ENCODE data around the gene ZEB2.

- TF ChIP-seq SPI1 (IDR thresholded peaks at IDR 0.05; ENCODE audit: borderline replicate concordance, low read depth) (no peak), CTCF (IDR thresholded peaks at IDR 0.05; ENCODE audit: insufficient read depth, low read length) (no peak), POLR2AphosphoS5 (IDR thresholded peaks at IDR 0.05; ENCODE audit: low read depth) (no peak), GABPA (IDR thresholded peaks at IDR 0.05; ENCODE audit: low read depth) (no peak)
Observed at GRCh38 chr2:144493027-144493809, 26.7 kb downstream of the ZEB2 start.

All from HL-60 (cell line).